Measurements from ENCODE around the gene XXYLT1.
A peak's percentile ranks its signal among the peaks of the same experiment; 100 is the strongest.

DNA sequence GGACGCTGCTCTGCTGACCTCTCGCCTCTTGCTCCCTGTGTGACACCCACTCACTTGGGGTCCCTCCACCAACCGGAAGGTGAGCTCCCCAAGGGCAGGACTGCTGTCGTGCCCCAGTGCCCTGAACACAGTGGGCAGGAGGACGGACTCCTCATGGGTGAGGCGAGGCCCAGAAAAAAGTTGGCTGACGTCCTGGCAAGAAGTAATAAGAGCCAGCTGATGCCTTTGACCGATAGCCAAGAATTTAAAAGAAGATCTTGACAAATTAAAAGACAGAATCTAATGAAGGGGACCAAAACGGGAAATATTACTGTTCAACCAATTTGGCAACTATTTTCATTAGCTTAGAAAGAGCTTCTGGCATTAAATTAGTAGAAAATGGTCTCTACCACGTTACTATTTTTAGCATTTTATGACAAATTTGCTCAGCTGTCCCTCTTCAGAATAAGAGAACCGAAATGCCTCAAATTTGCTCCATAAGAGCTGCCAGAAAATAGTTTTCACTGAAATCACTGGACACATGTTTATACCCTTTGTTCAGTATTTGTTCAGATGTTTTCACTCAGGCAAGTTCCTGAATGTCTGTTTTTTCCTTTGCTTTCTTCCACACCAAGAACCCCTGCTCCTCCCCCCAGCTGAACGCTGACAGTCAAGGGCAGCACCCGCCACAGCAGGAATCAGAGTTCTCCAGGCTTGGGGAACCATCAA lies 60.5 kb downstream of the XXYLT1 start:
- TF ChIP-seq CTCF (IDR thresholded peaks at IDR 0.05): no peak
- TF ChIP-seq POLR2AphosphoS5 (IDR thresholded peaks at IDR 0.05): peak; percentile 29 to 69 (median 52)
